Heart right ventricle (tissue), 16 donors: Measurements from ENCODE around the gene INA. TPM values are rescaled to one million over a fixed set of nuclear protein-coding genes. Genes with fewer than 3 reads are reported as not detected.
A peak's percentile ranks its signal among the peaks of the same experiment; 100 is the strongest.

Experiments
- ATAC-seq, 8 donors: fragments of 200-7000 bp; cut with Tn5 transposase; one replicate each; pipeline ENCODE4 v1.9.1; 2020; ENCODE audit warnings: mild to moderate bottlenecking in 8 of 8, moderate library complexity in 8 of 8, moderate number of reproducible peaks in 1 of 8
- DNase-seq, 2 donors: peaks; one replicate each; pipeline ENCODE4 v3.0.0-alpha.2; 2020
- H3K27ac ChIP-seq, 10 donors: fragments of 200-600 bp; sonication (generic) in 2 of 10; one replicate each; pipeline versions ENCODE4 v1.5.0 to v1.8.0; 2020 to 2022; ENCODE audit warnings: mild to moderate bottlenecking in 3 of 10
- H3K27me3 ChIP-seq, 7 donors: fragments of 200-600 bp; one replicate each; pipeline ENCODE4 v1.8.0; 2021 to 2022; ENCODE audit warnings: mild to moderate bottlenecking in 2 of 7
- H3K36me3 ChIP-seq, 9 donors: fragments of 200-600 bp; sonication (generic) in 1 of 9; one replicate each; pipeline versions ENCODE4 v1.5.0 to v1.8.0; 2020 to 2022; ENCODE audit warnings: mild to moderate bottlenecking in 2 of 9
- H3K4me1 ChIP-seq, 9 donors: fragments of 200-600 bp; sonication (generic) in 1 of 9; one replicate each; pipeline versions ENCODE4 v1.5.0 to v1.8.0; 2020 to 2022; ENCODE audit warnings: mild to moderate bottlenecking in 4 of 9
- H3K4me3 ChIP-seq, 10 donors: fragments of 200-600 bp; sonication (generic) in 2 of 10; one replicate each; pipeline versions ENCODE4 v1.5.0 to v1.8.0; 2020 to 2022; ENCODE audit warnings: mild to moderate bottlenecking in 7 of 10, moderate library complexity in 2 of 10
- H3K9me3 ChIP-seq, 11 donors: fragments of 200-600 bp in 10 of 11; sonication (generic) in 2 of 11; one replicate each; pipeline versions ENCODE4 v1.5.0 to v1.8.0; 2013 to 2022; ENCODE audit warnings: mild to moderate bottlenecking in 2 of 11, control low read depth in 1 of 11, moderate library complexity in 1 of 11
- CTCF ChIP-seq, 9 donors: fragments of 200-600 bp; sonication (generic) in 2 of 9; IDR thresholded peaks; one replicate each; pipeline versions ENCODE4 v1.5.0 to v1.8.0; 2021 to 2022; ENCODE audit warnings: antibody characterized with exemption in 9 of 9, mild to moderate bottlenecking in 5 of 9, moderate library complexity in 1 of 9
- WGBS, 2 donors: extraction: QIAGEN DNeasy Blood & Tissue Kit; methylation state at CpG; one replicate each; pipeline ENCODE4 v1.1.7; 2013; ENCODE audit warnings: inconsistent platforms in 1 of 2; 5-methylcytosine and 5-hydroxymethylcytosine counted together
- intact Hi-C, 10 donors: fragments of 100-400 bp; cut with DNase I; formaldehyde crosslinking; loops; one replicate each; pipeline versions ENCODE4 v1.11.1 to v1.14.2; 2022
- polyA plus RNA-seq, 2 donors: library from polyadenylated mRNA; stranded (reverse); fragments of 200-250 nt; gene quantifications; one replicate each; pipeline ENCODE4 v1.2.3, GENCODE V29; 2013
- total RNA-seq, 10 donors: library from RNA; stranded (reverse); fragmentation: NEBNext Ultra II Directional in 3 of 10; extraction: Animal tissue kit (Norgen Biotek cat#: 25700) in 3 of 10; gene quantifications; one replicate each; pipeline versions ENCODE4 v1.2.1 to v1.2.4, GENCODE V29; 2021 to 2023
- donor health status: Arrhythmogenic right ventricular cardiomyopathy.
- donor health status: ischemic (EF 13 %, LVEDD 7.1; RV severe dilation, severe dysfunction).
- donor health status: healthy with polysubstance abuse.
- donor health status: DM: no; HTN: yes; CAD: no.
- donor health status: DM: no; HTN: no; CAD: no.
- donor health status: ischemic (EF 25% LVEDD 6.9; RV normal size, moderate dysfunction).
- donor health status: ischemic (EF 25% LVEDD 5.7; RV mildly dilated, moderate dysfunction).
- donor health status: healthy.
- donor health status: DM: yes; HTN: yes; CAD: no.
- donor health status: Ischemic cardiomyopathy.
- donor health status: ischemic (EF 35%, LVEDD 5.7; RV mildly dilated, moderate dysfunction).
- donor health status: nonischemic (EF 11% LVEDD 7.7; RV severe dilation, severe dysfunction).
- donor health status: DM: yes; HTN: yes; CAD: no.
- donor health status: PGD.
- donor health status: ischemic (EF 29% LVEDD 5.4; RV normal size, mild dysfunction).
- donor health status: nonischemic (EF 23%, LVEDD 6.1; RV moderate dilation, normal function).

Gene INA
- total and polyA plus RNA-seq, 12 donors = 0.01 TPM; not detected in 11

DNA sequence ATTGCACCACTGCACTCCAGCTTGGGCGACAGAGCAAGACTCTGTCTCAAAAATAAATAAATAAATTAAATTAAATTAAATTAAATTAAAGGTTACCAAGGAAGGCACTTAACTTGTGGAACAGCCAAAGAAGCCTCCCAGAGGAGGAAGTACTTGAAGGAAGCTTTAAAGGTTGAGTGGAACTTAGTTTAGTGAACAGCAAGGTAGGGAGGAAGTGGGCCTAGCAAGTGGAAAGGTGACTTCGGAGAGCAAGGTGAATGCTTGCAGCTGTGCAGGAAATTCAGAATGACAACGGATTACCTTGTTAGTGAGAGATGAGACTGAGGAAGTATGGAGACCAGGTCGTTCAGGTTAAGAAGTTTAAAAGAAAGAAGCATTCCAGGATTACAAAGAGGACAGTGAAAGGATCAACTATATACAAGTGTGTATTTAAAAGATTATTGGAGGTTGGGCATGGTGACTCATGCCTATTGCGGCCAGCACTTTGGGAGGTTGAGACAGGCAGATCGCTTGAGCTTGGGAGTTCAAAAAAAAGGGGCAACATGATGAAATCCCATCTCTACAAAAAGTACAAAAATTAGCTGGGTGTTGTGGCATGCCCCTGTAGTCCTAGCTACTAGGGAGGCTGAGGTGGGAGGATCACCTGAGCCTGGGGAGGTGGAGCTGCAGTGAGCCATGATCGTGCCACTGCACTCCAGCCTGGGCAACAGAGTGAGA is 44.0 kb upstream of the INA start:
- intact Hi-C loops = loop anchor here in 2 of 10 donors (5.0 kb wide), 1 partner anchor 41 kb away; the partner anchor contains the start of gene NT5C2 (in 2 of the 2)
- no peak for TF ChIP-seq CTCF (IDR thresholded peaks at IDR 0.05)
- H3K9me3 ChIP-seq = no peaks in the 10 kb centered on the region
- WGBS, 2 donors = 83 to 87% methylated on average over 7 of the region's 7 CpGs
- no peaks in the 10 kb centered on the region for H3K27me3 ChIP-seq
- no peaks in the 10 kb centered on the region for H3K36me3 ChIP-seq
- no peak overlapping the region for H3K4me3 ChIP-seq
- peaks cover 7 to 38% (median 28%) of the 10 kb centered on the region in 9 donors for H3K4me1 ChIP-seq
- peak overlapping the region in 5 of 10 donors; percentile 86 to 95 (median 87) for H3K27ac ChIP-seq
- ATAC-seq = no peak
- DNase-seq = no peak

DNA sequence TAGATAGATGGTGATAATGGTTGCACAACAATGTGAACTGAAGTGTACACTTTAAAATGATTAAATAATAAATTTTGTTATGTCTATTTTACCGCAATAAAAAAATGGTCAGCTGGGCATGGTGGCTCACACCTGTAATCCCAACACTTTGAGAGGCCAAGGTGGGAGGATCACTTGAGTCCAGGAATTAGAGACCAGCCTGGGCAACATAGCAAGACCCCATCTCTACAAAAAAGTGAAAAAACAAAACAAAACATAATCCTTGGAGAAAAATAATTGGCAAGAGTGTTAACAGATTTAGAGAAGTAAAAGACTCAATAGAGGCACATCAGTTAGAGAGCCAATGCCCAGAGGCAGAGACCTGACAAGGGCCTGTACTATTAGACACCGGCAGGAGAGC is 41.2 kb upstream of the INA start:
- WGBS, 2 donors = 86 to 95% methylated on average over 2 of the region's 2 CpGs
- DNase-seq (no peak), ATAC-seq (no peak)
- no peak overlapping the region for H3K4me3 ChIP-seq
- peaks cover 3 to 42% (median 18%) of the 10 kb centered on the region in 9 donors for H3K4me1 ChIP-seq
- H3K9me3 ChIP-seq = no peaks in the 10 kb centered on the region
- no peak overlapping the region for H3K27ac ChIP-seq
- TF ChIP-seq CTCF (IDR thresholded peaks at IDR 0.05) = no peak
- no peaks in the 10 kb centered on the region for H3K27me3 ChIP-seq
- H3K36me3 ChIP-seq = no peaks in the 10 kb centered on the region
- intact Hi-C loops = loop anchor here in 1 of 10 donors (5.0 kb wide), 1 partner anchor 318 kb away; the partner anchor contains the start of gene CNNM2

DNA sequence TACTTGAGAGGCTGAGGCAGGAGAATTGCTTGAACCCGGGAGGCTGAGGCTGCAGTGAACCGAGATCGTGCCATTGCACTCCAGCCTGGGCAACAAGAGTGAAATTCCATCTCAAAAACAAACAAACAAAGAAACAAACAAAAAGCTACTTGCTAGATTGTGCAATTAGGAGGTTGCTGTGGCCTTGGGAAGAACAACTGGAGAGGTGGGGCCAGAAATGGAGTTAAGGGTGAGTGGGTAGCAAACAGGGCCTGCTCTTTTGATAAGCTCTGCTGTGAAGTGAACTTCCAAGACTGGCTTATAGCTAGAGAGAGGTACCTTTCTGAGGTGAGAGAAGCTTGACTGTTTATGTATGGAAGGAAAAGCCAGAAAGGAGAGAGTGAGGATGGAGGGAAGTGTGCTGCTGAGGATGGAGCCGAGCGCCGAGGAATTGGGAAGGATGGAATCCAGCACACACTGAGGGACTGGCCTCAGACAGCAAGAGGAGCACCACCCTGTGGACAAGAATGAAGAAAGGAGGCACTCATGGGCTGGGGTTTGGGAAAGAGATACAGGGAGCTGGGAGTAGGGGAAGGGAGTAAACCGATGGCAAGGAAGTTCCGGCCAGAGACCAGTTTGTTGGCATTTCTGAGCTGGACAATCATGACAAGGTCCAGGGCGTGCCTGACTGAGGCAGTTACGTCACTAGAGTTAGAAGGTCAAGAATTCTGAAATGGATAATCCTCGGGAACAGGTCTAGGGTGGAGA is 38.3 kb upstream of the INA start:
- peak; percentile 62 to 86 (median 80) for ATAC-seq
- no peaks in the 10 kb centered on the region for H3K9me3 ChIP-seq
- no peaks in the 10 kb centered on the region for H3K27me3 ChIP-seq
- H3K4me1 ChIP-seq = peaks cover 6 to 40% (median 8%) of the 10 kb centered on the region in 9 donors
- intact Hi-C loops = loop anchor here in 1 of 10 donors (5.0 kb wide), 1 partner anchor 321 kb away; the partner anchor contains the start of gene CNNM2
- H3K27ac ChIP-seq = peak overlapping the region in 1 of 10 donors; percentile 30
- peak in 7 of 9 donors; percentile 33 to 56 (median 50) for TF ChIP-seq CTCF (IDR thresholded peaks at IDR 0.05)
- 57 to 62% methylated on average over 11 of the region's 11 CpGs for WGBS, 2 donors
- peak in 1 of 2 donors; percentile 33 for DNase-seq
- H3K36me3 ChIP-seq = no peaks in the 10 kb centered on the region
- no peak overlapping the region for H3K4me3 ChIP-seq

- TF ChIP-seq CTCF (IDR thresholded peaks at IDR 0.05) = no peak
- 59 to 62% methylated on average over 7 of the region's 7 CpGs for WGBS, 2 donors
- intact Hi-C loops = loop anchor here (5.0 to 10.0 kb wide), 11 partner anchors 49 to 527 kb away; partner anchors contain the start of genes CYP17A1 (in 5 of the 10), NT5C2 (in 3 of the 10), ARL3 (in 1 of the 10) and CNNM2 (in 1 of the 10)
- ATAC-seq (peak in 6 of 8 donors; percentile 35 to 65 (median 44)), DNase-seq (no peak)
- Histone ChIP-seq H3K36me3 (no peaks in the 10 kb centered on the region), H3K4me1 (peaks cover 6 to 47% (median 9%) of the 10 kb centered on the region in 9 donors), H3K27me3 (no peaks in the 10 kb centered on the region), H3K27ac (peak overlapping the region in 5 of 10 donors; percentile 48 to 83 (median 52)), H3K9me3 (no peaks in the 10 kb centered on the region), H3K4me3 (no peak overlapping the region)
Observed at GRCh38 chr10:103241262-103242011, 35.5 kb upstream of the INA start.
